ENCODE results near the gene DYNC2I2. TPM values are rescaled to one million over a fixed set of nuclear protein-coding genes. Genes with fewer than 3 reads are reported as not detected.
A peak's percentile ranks its signal among the peaks of the same experiment; 100 is the strongest.

Gene DYNC2I2
- polyA plus RNA-seq, 1 of the 3 experiments (the other 2 are of a cell fraction) = 73.7 TPM

GRCh38 chr9:128689293-128689774 is 32.7 kb upstream of the DYNC2I2 start:
- Histone ChIP-seq H3K9me3 (no peaks in the 10 kb centered on the region), H3K27me3 (ENCODE audit: insufficient read depth) (no peaks in the 10 kb centered on the region), H3K4me2 (no peak overlapping the region), H3K4me3 (ENCODE audit: low read depth in 2 of 2, low read length in 1 of 2) (peak overlapping the region; percentile 52 to 97; a peak in 3 of 4 replicates), H2AFZ (ENCODE audit: low read depth) (no peak overlapping the region), H3K4me1 (ENCODE audit: control insufficient read depth in 1 of 2, insufficient read depth in 2 of 2, low read depth in 1 of 2, low read length in 1 of 2) (peaks cover 3 to 6% of the 10 kb centered on the region in 2 experiments; a peak in 2 of 4 replicates), H3K9me2 (no peaks in the 10 kb centered on the region), H4K20me1 (ENCODE audit: insufficient read depth) (peaks cover 36% of the 10 kb centered on the region), H3K79me2 (ENCODE audit: insufficient read depth) (peaks cover 44% of the 10 kb centered on the region), H3K27ac (ENCODE audit: low read depth in 2 of 2, low read length in 1 of 2) (peak overlapping the region; percentile 62 to 93), H3K9ac (peak overlapping the region; percentile 79), H3K36me3 (replicated peaks in 1 of 2; ENCODE audit: control insufficient read depth in 1 of 2, insufficient read depth in 2 of 2, low read length in 1 of 2) (peaks cover 33 to 41% of the 10 kb centered on the region in 2 experiments), H3F3A (replicated peaks; ENCODE audit: insufficient read depth) (peaks cover 23% of the 10 kb centered on the region)
- peak; percentile 9; the same call in 1 of the 2 replicates for TF ChIP-seq SIN3A (IDR thresholded peaks at IDR 0.05; ENCODE audit: borderline replicate concordance, low read depth, low read length)
- no peak for TF ChIP-seq MEF2A (IDR thresholded peaks at IDR 0.05; ENCODE audit: borderline replicate concordance, low read depth)
- TF ChIP-seq YY1 (IDR thresholded peaks at IDR 0.05; ENCODE audit: low read depth) = peak; percentile 74
- ChIA-PET POLR2A (interaction anchor here (1.0 kb wide), 1 partner anchor 15 kb away, joined by 3 read pairs; no protein-coding TSS in a partner anchor), CTCF (interaction anchor here (1.5 to 9.1 kb wide), 3 partner anchors 11 to 35 kb away, joined by 3 to 64 read pairs (median 4); partner anchors contain the start of gene PKN3)
- DNase-seq = peak; percentile 81
- WGBS (ENCODE audit: low lambda C conversion rate) = 3% methylated on average over 7 of the region's 80 CpGs

- Histone ChIP-seq H3K4me1 (ENCODE audit: control insufficient read depth in 1 of 2, insufficient read depth in 2 of 2, low read depth in 1 of 2, low read length in 1 of 2) (peaks cover 3 to 6% of the 10 kb centered on the region in 2 experiments; a peak in 2 of 4 replicates), H3K9me3 (no peaks in the 10 kb centered on the region), H3F3A (replicated peaks; ENCODE audit: insufficient read depth) (peaks cover 18% of the 10 kb centered on the region), H3K36me3 (replicated peaks in 1 of 2; ENCODE audit: control insufficient read depth in 1 of 2, insufficient read depth in 2 of 2, low read length in 1 of 2) (peaks cover 27 to 35% of the 10 kb centered on the region in 2 experiments), H3K4me3 (ENCODE audit: low read depth in 2 of 2, low read length in 1 of 2) (peak within 1 kb of the TSS; percentile 76 to 97), H3K79me2 (ENCODE audit: insufficient read depth) (peaks cover 37% of the 10 kb centered on the region), H4K20me1 (ENCODE audit: insufficient read depth) (peaks cover 33% of the 10 kb centered on the region), H3K9me2 (no peaks in the 10 kb centered on the region), H3K9ac (peak within 1 kb of the TSS; percentile 88), H2AFZ (ENCODE audit: low read depth) (peak within 1 kb of the TSS; percentile 99), H3K27ac (ENCODE audit: low read depth in 2 of 2, low read length in 1 of 2) (peak within 1 kb of the TSS; percentile 69 to 93), H3K4me2 (peak within 1 kb of the TSS; percentile 90), H3K27me3 (ENCODE audit: insufficient read depth) (no peaks in the 10 kb centered on the region)
- ChIA-PET CTCF (interaction anchor here (1.5 to 9.1 kb wide), 3 partner anchors 12 to 36 kb away, joined by 3 to 64 read pairs (median 4); partner anchors contain the start of gene PKN3), POLR2A (interaction anchor here (1.0 kb wide), 1 partner anchor 15 kb away, joined by 3 read pairs; no protein-coding TSS in a partner anchor)
- 63% methylated on average over 13 of the region's 93 CpGs for WGBS (ENCODE audit: low lambda C conversion rate)
- peak; percentile 100 for DNase-seq
- TF ChIP-seq ZBTB33 (IDR thresholded peaks at IDR 0.05; ENCODE audit: borderline replicate concordance, low read depth) = no peak
- TF ChIP-seq CTCF (IDR thresholded peaks at IDR 0.05) = no peak
- TF ChIP-seq EP300 (IDR thresholded peaks at IDR 0.05; ENCODE audit: borderline replicate concordance in 1 of 2, low read depth in 1 of 2, low read length in 1 of 2) = no peak
- TF ChIP-seq POLR2AphosphoS5 (IDR thresholded peaks at IDR 0.05; ENCODE audit: low read depth, low read length) = peak; percentile 75; the same call in 1 of the 2 replicates
- peak; percentile 62; the same call in 1 of the 2 replicates for TF ChIP-seq USF2 (IDR thresholded peaks at IDR 0.05; ENCODE audit: borderline replicate concordance, low read depth, low read length)
- no peak for TF ChIP-seq FOXJ3 (CRISPR knock-in tag; IDR thresholded peaks at IDR 0.05)
- no peak for TF ChIP-seq RFX5 (IDR thresholded peaks at IDR 0.05; ENCODE audit: low read length)
- no peak for TF ChIP-seq MEF2A (IDR thresholded peaks at IDR 0.05; ENCODE audit: borderline replicate concordance, low read depth)
- peak; percentile 76 for TF ChIP-seq CHD2 (IDR thresholded peaks at IDR 0.05; ENCODE audit: low read length, partially characterized antibody)
- peak; percentile 65; the same call in 1 of the 2 replicates for TF ChIP-seq TAF1 (IDR thresholded peaks at IDR 0.05; ENCODE audit: borderline replicate concordance, low read depth, low read length)
- peak; percentile 90 for TF ChIP-seq USF1 (IDR thresholded peaks at IDR 0.05; ENCODE audit: borderline replicate concordance, low read depth)
- no peak for TF ChIP-seq RAD21 (IDR thresholded peaks at IDR 0.05; ENCODE audit: low read length)
- peak; percentile 79 for TF ChIP-seq NRF1 (IDR thresholded peaks at IDR 0.05; ENCODE audit: low read depth, low read length)
- TF ChIP-seq GABPA (IDR thresholded peaks at IDR 0.05; ENCODE audit: low read depth) = no peak
- TF ChIP-seq MXI1 (IDR thresholded peaks at IDR 0.05; ENCODE audit: low read depth, low read length) = peak; percentile 48; the same call in 1 of the 2 replicates
These were observed 32.0 kb upstream of the DYNC2I2 start, which contains the start of gene SET for GRCh38 chr9:128688501-128689292. TSS of gene SET (plus strand) at chr9:128689222. CDS start at chr9:128689583, 361 bp downstream.

All from SK-N-SH (cell line).